ENCODE results near the gene CACNB4. TPM values are rescaled to one million over a fixed set of nuclear protein-coding genes. Genes with fewer than 3 reads are reported as not detected.

The CACNB4 gene
- total RNA-seq, 2 donors from 2014 or later, result 0.93 to 0.95 TPM

- Mint-ChIP-seq H3K4me3 (no peak overlapping the region), H3K27ac (no peak overlapping the region)
- H3K4me1 ChIP-seq (ENCODE audit: control insufficient read depth, insufficient read depth, low read length), result no peaks in the 10 kb centered on the region
Measured at GRCh38 chr2:151840216-151841046, 258.4 kb downstream of the CACNB4 start.

DNA sequence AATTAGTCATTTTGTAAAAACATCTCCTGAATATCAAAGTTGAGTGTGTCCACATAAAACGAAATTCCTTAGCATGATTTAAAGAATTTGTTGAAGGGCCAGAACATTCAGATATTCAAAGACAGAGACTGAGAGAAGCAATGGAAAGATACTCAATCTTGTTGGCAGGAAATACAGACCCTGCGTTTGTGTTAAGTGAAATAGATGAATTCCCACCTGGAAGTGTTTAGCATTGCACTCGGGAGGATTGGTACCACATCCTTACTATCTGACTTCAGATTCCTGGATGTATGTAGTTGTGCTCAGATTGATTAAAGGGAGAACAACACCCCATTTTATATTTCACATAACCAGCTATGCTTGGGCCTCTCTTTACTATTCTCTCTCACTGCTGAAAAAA, 260.9 kb downstream of the CACNB4 start:
- no peak for TF ChIP-seq CTCF (conservative IDR thresholded peaks at IDR 0.05)
- no peak overlapping the region for H3K27ac Mint-ChIP-seq
- H3K9ac ChIP-seq (ENCODE audit: extremely low read depth, low read length, poor library complexity, severe bottlenecking), result no peak overlapping the region
- H3K36me3 ChIP-seq (ENCODE audit: control insufficient read depth, insufficient read depth, low read length), result no peaks in the 10 kb centered on the region
- no peaks in the 10 kb centered on the region for H3K27me3 ChIP-seq (ENCODE audit: control insufficient read depth, insufficient read depth, low read length, poor library complexity, severe bottlenecking)
- no peak overlapping the region for H3K27ac ChIP-seq (ENCODE audit: low read depth, low read length)
- H3K9me3 ChIP-seq (ENCODE audit: control insufficient read depth, low read length), result no peaks in the 10 kb centered on the region
- WGBS, 2 experiments (ENCODE audit: insufficient coverage in 1 of 2, insufficient read length in 1 of 2), result 85 to 95% methylated on average over 2 of the region's 3 CpGs
- H3K9me3 Mint-ChIP-seq, result no peaks in the 10 kb centered on the region
- H3K27me3 Mint-ChIP-seq (ENCODE audit: insufficient read depth), result no peaks in the 10 kb centered on the region
- no peaks in the 10 kb centered on the region for H3K4me1 ChIP-seq (ENCODE audit: control insufficient read depth, insufficient read depth, low read length)
- no peak overlapping the region for H3K4me3 ChIP-seq (ENCODE audit: low read length)
- H3K4me3 Mint-ChIP-seq, result no peak overlapping the region
- no peak for DNase-seq
- H3K36me3 Mint-ChIP-seq (ENCODE audit: low read depth), result no peaks in the 10 kb centered on the region
- H3K4me1 Mint-ChIP-seq, result no peaks in the 10 kb centered on the region

More at GRCh38 chr2:151840216-151841046, 258.4 kb downstream of the CACNB4 start:
- Mint-ChIP-seq H3K4me1 (peaks cover 2% of the 10 kb centered on the region), H3K9me3 (no peaks in the 10 kb centered on the region), H3K27me3 (ENCODE audit: insufficient read depth) (no peaks in the 10 kb centered on the region), H3K36me3 (ENCODE audit: low read depth) (no peaks in the 10 kb centered on the region)
- DNase-seq, result no peak
- Histone ChIP-seq H3K27me3 (ENCODE audit: control insufficient read depth, insufficient read depth, low read length, poor library complexity, severe bottlenecking) (no peaks in the 10 kb centered on the region), H3K36me3 (ENCODE audit: control insufficient read depth, insufficient read depth, low read length) (no peaks in the 10 kb centered on the region), H3K9ac (ENCODE audit: extremely low read depth, low read length, poor library complexity, severe bottlenecking) (no peak overlapping the region), H3K4me3 (ENCODE audit: low read length) (no peak overlapping the region), H3K27ac (ENCODE audit: low read depth, low read length) (no peak overlapping the region), H3K9me3 (ENCODE audit: control insufficient read depth, low read length) (no peaks in the 10 kb centered on the region)
- TF ChIP-seq CTCF (conservative IDR thresholded peaks at IDR 0.05), result no peak
- WGBS, 2 experiments (ENCODE audit: insufficient coverage in 1 of 2, insufficient read length in 1 of 2), result 91 to 100% methylated on average over 4 to 5 of the region's 5 CpGs

GRCh38 chr2:151833984-151834383, 264.9 kb downstream of the CACNB4 start:
- H3K27ac ChIP-seq (ENCODE audit: low read depth, low read length), result no peak overlapping the region
- DNase-seq, result no peak
- H3K27me3 Mint-ChIP-seq (ENCODE audit: insufficient read depth), result no peaks in the 10 kb centered on the region
- peaks cover under 1% of the 10 kb centered on the region for H3K4me1 Mint-ChIP-seq
- 76 to 85% methylated on average over 3 of the region's 3 CpGs for WGBS, 2 experiments (ENCODE audit: insufficient coverage in 1 of 2, insufficient read length in 1 of 2)
- H3K9me3 ChIP-seq (ENCODE audit: control insufficient read depth, low read length), result no peaks in the 10 kb centered on the region
- H3K27ac Mint-ChIP-seq, result no peak overlapping the region
- no peaks in the 10 kb centered on the region for H3K36me3 ChIP-seq (ENCODE audit: control insufficient read depth, insufficient read depth, low read length)
- H3K9me3 Mint-ChIP-seq, result no peaks in the 10 kb centered on the region
- no peaks in the 10 kb centered on the region for H3K36me3 Mint-ChIP-seq (ENCODE audit: low read depth)
- no peak for TF ChIP-seq CTCF (conservative IDR thresholded peaks at IDR 0.05)
- no peak overlapping the region for H3K4me3 ChIP-seq (ENCODE audit: low read length)
- H3K4me3 Mint-ChIP-seq, result no peak overlapping the region
- peaks cover 3% of the 10 kb centered on the region for H3K4me1 ChIP-seq (ENCODE audit: control insufficient read depth, insufficient read depth, low read length)
- H3K27me3 ChIP-seq (ENCODE audit: control insufficient read depth, insufficient read depth, low read length, poor library complexity, severe bottlenecking), result no peaks in the 10 kb centered on the region
- no peak overlapping the region for H3K9ac ChIP-seq (ENCODE audit: extremely low read depth, low read length, poor library complexity, severe bottlenecking)

Measured in endodermal cell (in vitro differentiated cells).